T-helper 1 cell (primary cell): ENCODE measurements around the gene GPC6.
"Not testable (repeated sequence)": the region's sequence is repeated elsewhere in the genome, so short reads cannot be mapped to it uniquely, and the experiment has no call there.

Experiments used
- DNase-seq, 5 donors: peaks; one replicate each; pipeline ENCODE4 v3.0.0-alpha.2; 2012 to 2020

GPC6 gene

DNA sequence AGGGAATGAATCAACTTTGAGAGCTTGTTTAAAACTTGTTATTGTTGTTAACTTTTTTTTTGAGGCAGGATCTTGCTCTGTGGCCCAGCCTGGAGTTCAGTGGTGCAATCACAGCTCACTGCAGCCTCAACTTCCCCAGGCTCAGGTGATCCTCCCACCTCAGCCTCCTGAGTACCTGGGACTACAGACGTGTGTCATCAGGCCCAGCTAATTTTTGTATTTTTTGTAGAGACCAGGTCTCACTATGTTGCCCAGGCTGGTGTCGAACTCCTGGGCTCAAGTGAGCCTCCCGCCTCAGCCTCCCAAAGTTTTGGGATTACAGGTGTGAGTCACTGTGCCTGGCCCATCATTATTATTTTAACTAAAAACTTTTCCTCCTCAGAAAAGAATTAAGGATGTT is 1117.1 kb downstream of the GPC6 start:
- not testable (repeated sequence) for DNase-seq

DNA sequence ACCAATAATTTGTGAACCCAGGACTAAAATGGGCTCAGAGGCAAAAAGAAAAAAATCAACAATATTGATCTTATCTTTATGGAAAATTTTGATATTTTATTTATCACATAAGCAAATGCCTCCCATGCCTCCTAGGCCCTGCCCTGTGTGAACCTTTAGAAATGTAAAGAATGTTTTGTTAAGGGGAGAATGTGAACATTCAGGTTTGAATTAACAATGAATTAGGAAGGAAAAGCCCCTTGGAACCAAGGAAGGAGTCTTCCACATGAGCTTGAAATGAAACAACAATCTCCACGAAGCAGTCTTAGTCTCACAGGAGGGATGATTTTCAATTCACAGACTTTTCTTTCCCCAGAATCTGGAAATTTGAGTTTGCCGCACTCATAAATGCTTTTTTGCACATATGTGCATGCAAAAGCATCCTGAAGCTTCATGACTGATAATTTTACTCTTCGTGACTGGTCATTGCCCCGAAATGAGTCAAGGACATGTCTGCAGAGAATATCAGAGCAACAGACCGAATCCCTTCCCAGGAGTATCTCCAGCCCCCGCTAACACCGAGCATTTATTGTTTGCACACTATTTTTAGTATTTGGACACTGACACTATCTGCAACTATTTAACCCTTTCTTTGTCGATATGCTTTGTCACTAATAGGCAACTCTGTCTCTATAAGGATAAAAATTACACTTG is 1117.7 kb downstream of the GPC6 start:
- no peak for DNase-seq

DNA sequence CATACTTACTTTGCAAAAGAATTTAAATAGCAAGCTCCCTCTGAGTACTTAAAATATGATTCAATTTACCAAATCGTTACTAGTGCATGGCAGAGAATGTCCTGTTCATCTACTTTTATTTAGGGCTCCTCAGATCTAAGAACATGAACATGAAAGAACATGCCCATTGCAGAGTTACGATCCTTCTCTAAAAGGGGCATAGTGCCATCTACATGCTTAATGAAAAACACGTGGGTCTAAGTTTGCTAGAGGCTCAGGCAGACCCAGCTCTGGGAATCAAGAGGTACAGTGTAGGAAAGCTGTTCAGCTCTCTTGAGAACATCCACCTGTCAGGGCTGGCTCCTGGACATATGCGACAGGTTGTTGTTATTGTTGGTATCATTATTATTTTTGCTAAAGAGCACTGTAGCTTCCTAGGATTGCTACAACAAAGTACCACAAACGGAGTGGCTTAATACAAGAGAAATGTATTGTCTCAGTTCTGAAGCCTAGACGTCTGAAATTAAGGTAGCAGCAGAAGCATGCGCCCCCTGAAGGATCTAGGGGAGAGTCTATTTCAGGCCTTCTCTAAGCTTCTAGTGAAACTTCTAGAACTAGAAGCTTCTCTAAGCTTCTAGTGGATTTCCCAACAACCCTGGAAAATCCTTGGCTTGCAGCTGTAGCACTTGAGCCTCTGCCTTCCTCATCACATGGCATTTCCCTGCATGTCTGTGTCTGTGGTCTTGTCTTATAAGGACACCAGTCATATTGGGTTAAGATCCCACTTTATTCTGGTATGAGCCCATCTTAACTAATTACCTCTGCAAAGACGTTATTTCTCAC is 1119.0 kb downstream of the GPC6 start:
- DNase-seq = peak in 1 of 5 donors; percentile 55

GRCh38 chr13:94346261-94347019 is 1119.8 kb downstream of the GPC6 start:
- no peak for DNase-seq

DNA sequence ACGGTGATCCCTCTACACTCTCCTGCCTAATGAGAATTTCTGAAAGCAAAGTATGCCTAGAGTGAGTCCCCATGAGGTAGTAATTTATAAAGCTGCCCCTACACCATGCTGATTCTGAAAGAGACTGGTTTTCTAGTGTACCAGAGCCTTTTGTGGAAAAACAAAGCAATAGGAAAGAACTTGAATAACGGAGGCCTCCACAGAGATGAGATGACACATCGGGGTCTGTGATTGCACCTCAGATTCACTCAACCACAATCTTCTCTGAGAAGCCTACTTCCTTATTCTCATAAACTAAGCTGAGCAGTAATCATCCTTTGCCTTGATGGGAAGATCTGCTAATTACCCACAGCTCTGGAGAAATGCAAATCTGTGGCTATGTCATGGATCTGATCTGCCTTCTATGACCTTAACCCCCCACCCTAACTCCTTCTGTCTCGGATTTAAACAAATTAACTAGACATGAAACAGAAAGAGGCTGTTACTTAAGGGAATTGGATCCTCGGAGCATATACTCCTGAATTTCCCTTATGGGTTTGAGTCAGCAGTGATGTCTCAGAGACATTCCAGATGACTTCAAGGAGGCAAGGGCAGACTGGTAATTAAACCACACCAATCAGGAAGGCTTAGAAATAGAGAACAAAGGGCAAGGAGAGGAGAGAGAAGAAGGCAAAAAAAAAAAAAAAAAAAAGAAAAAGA is 1124.8 kb downstream of the GPC6 start:
- no peak for DNase-seq

DNA sequence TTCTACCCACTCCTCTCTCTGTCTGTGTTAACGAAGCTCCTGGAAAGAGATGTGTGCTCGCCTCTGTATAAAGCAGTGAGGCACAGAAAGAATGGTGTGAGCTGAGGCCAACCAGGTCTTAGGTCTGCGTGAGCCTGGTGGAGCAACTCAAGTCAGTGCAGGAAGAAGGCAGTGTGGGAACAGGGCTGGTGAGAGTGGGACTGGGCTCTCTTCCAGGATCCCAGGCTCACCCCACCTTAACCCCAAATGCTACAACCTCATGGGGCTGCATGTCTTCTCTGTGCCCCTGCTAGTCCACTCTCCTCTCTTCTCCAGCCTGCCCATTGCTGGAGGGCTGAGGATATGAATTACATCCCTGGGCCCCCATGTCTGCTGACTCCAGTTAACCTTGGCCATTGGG is 1125.5 kb downstream of the GPC6 start:
- no peak for DNase-seq

GRCh38 chr13:94353167-94353710 is 1126.6 kb downstream of the GPC6 start:
- no peak for DNase-seq

GRCh38 chr13:94359875-94360274 is 1133.3 kb downstream of the GPC6 start:
- DNase-seq = no peak

DNA sequence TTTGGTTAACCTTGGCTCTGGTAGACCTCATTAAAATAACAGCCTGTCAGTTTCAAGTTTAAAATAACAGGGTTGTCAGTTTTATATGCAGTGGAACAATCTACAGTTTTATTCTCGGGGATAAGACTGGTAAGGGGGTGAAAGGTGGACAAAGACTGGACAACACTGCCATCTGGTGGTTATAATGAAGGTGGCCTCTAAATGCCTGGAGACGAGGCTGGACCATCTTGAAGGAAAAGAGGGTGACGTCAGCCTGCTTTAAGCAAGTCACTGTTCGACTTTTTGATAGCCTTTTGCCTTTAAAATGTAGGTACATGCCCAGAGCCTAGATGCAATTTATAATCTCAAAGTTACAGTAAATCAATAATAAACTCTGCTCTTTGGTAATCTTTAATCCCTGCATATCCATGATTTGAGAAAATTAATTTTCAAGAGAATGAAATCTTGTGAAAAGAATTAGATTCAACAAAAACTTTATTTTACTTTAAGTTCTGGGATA is 1135.9 kb downstream of the GPC6 start:
- DNase-seq = peak; percentile 12 to 80 (median 40)

- DNase-seq = no peak
Measured at GRCh38 chr13:94366677-94367076, 1140.1 kb downstream of the GPC6 start.

GRCh38 chr13:94369972-94370436 is 1143.4 kb downstream of the GPC6 start:
- no peak for DNase-seq

DNA sequence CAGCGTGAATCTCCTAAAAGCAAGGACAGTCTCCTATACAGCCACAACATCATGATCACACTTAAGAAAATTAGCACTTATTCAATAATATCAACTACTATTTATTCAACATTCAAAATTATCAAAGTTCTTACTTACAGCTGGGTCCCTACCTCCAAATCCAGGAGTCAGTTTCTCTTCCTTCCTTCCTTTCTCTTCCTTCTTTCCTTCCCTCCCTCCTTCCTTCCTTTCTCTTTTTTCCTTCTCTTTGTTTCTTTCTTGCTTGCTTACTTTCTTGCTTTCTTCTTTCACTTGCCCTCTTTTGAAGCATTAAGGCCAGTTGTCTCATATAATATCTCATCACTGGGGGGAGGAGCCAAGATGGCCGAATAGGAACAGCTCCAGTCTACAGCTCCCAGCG is 1145.2 kb downstream of the GPC6 start:
- no peak for DNase-seq

GRCh38 chr13:94382517-94382916 is 1155.9 kb downstream of the GPC6 start:
- DNase-seq = no peak

- no peak for DNase-seq
Measured at GRCh38 chr13:94382960-94383359, 1156.4 kb downstream of the GPC6 start.

- DNase-seq = no peak
Measured at GRCh38 chr13:94384231-94384905, 1157.8 kb downstream of the GPC6 start.

- no peak for DNase-seq
Measured at GRCh38 chr13:94387047-94387446, 1160.4 kb downstream of the GPC6 start.

DNA sequence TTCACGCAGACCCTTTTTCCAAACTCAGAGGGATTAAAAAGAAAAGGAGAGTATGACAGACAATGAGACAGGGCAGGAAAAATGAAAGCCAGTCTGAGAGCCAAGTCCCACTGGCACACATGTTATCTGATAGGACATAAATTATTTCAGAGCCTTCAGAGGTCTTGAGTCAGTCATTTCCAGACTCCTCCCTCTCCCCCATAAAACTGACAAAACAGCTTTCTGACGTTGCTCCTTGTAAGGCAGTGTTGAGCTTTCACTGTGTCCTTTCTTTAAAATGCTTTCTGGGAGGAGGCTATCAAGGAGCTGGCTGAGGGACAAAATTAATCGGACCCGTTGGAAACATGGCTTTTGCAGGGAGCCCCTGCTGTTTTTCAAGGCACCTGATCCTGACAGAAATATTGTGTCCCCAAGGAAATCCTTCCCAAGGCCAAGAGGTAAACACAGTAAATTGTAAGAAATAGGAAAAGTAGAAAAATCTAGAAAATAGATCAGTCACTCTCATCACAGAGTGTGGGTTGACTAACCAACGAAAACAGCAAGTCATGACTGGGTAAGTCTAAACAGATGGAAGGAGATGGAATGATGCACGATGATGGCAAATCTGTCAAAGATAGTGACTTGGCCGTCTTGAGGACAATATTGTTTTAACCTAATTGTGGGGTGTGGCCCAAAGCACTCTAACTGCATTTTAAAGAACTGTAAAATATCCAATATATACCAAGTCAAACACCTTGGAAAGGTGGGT is 1163.2 kb downstream of the GPC6 start:
- DNase-seq = no peak

DNA sequence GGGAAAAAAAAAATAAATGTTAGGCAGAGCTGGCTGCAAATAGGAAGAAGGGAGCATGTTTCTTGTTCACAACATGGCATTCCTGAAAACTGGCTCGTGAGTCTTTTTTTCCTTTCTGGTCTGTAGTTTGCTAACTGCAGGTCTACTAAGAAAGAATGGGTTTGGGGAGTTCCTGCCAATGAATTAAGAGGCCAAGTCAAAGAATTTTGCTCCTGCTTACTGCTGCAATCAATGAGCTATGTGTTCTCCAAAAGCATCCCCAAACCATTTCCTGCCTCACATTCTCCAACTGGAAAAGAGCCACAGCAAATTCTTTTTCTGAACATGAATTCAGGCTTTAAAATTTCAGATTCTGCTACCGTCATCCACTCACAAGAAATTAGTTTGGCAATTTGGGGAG is 1164.3 kb downstream of the GPC6 start:
- no peak for DNase-seq

DNA sequence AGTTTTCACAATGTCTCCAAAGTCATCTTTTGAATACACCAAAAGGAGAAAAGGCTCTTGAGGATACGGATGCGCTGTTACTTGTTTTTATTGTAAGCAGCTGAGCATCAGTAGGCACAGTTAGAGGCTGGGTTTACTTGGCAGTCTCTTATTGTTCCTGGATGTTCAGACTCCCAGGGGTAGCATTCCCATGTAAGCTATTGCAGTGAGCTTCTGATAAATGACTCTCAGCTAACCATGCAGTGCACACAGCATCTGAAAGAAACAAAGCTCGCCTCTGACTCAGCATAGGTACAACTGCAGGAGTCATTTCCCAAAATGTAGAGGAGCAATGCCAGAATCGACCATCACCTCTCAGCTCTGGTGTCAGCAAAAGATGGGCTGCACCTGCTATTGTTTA is 1168.1 kb downstream of the GPC6 start:
- DNase-seq = no peak

GRCh38 chr13:94395860-94396259 is 1169.3 kb downstream of the GPC6 start:
- DNase-seq = no peak

- DNase-seq = no peak
Measured at GRCh38 chr13:94399812-94400211, 1173.2 kb downstream of the GPC6 start.
